Inflammatory macrophage (primary cell): ENCODE measurements around the gene ANO9.
"Not testable (repeated sequence)": the region's sequence is repeated elsewhere in the genome, so short reads cannot be mapped to it uniquely, and the experiment has no call there.

Experiments
- DNase-seq, 2 donors: peaks; one replicate each; pipeline ENCODE4 v3.0.0-alpha.2; 2020 to 2022

ANO9 gene

DNA sequence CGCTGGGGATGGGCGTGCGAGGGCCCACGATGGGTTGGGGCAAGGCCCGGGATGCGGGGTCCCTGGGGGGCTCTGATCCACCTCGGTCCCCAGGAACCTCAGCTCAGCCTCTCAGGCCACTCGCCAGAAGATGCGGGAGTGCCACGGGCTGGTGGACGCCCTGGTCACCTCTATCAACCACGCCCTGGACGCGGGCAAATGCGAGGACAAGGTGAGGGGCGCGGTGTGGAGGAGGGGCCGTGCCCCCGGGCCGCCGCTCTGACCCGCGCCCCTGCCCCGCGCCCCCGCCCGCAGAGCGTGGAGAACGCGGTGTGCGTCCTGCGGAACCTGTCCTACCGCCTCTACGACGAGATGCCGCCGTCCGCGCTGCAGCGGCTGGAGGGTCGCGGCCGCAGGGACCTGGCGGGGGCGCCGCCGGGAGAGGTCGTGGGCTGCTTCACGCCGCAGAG is 41.5 kb downstream of the ANO9 start:
- no peak for DNase-seq

DNA sequence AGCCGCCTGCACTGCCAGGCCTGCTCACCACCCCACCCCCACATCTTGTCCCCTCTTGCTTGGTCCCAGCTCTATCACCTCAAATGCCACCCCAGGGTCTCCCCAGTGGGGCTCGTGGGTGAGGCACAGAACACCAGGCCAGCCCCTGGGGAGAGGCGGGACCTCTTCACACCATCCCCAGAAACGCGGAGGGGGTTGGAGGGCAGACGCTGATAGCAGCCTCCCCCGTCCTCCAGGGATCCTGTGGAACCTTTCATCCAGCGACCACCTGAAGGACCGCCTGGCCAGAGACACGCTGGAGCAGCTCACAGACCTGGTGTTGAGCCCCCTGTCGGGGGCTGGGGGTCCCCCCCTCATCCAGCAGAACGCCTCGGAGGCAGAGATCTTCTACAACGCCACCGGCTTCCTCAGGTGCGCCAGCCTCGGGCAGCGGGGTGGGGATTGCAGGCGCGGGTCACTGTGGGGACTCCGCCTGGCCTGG is 42.0 kb downstream of the ANO9 start:
- DNase-seq: peak in 1 of 2 donors; percentile 8

DNA sequence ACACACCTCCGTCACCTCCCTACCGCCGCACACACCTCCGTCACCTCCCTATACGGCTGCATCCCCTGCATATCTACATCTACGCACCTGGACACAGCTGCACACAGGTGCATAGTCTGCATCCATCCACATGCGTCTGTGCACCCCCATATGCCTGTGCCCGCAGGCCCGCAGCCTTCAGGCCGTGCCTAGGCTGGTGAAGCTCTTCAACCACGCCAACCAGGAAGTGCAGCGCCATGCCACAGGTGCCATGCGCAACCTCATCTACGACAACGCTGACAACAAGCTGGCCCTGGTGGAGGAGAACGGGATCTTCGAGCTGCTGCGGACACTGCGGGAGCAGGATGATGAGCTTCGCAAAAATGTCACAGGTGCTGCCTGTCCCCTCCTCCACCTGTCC is 43.0 kb downstream of the ANO9 start:
- peak; percentile 17 to 46 for DNase-seq

DNA sequence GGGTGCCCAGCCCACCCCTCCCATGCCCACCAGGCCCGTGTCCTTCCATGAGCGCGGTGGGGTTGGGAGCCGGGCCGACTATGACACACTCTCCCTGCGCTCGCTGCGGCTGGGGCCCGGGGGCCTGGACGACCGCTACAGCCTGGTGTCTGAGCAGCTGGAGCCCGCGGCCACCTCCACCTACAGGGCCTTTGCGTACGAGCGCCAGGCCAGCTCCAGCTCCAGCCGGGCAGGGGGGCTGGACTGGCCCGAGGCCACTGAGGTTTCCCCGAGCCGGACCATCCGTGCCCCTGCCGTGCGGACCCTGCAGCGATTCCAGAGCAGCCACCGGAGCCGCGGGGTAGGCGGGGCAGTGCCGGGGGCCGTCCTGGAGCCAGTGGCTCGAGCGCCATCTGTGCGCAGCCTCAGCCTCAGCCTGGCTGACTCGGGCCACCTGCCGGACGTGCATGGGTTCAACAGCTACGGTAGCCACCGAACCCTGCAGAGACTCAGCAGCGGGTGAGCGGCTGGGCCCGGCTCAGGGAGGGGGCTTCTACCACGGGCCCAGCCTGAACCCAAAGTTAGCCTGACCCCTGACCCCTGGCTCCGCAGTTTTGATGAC is 44.8 kb downstream of the ANO9 start:
- peak; percentile 46 to 54 for DNase-seq

DNA sequence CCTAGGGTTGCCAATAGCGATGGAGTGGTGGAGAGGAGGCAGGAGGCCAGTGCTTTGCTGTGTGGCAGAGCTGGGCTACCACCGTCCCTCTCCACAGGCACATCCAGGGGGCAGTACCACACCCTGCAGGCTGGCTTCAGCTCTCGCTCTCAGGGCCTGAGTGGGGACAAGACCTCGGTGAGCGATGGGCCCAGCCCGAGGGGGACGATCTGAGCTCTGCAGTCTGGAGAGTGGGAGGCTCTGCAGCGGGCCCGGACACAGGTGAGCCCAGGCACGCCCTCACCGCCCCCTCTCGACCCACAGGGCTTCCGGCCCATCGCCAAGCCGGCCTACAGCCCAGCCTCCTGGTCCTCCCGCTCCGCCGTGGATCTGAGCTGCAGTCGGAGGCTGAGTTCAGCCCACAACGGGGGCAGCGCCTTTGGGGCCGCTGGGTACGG is 45.3 kb downstream of the ANO9 start:
- DNase-seq: peak; percentile 12 to 27

DNA sequence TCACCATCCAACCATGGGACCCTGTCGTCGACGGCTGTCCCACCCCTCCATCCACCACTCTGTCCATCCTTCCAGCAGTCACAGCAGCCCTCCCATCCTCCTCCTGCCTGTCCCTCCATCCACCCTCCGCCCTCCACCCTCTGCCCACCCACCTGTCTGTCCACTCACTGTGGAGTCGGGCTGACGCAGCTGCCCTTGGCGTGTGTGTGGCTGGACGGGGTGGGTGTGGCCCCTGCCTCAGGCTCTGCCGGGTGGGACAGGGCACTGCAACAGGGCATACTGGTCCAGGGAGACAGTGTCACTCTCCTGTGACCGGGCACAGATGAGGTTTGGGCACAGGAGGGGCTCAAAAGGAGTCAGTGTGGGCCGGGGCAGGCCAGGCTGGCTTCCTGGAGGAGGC is 45.9 kb downstream of the ANO9 start:
- DNase-seq: no peak

DNA sequence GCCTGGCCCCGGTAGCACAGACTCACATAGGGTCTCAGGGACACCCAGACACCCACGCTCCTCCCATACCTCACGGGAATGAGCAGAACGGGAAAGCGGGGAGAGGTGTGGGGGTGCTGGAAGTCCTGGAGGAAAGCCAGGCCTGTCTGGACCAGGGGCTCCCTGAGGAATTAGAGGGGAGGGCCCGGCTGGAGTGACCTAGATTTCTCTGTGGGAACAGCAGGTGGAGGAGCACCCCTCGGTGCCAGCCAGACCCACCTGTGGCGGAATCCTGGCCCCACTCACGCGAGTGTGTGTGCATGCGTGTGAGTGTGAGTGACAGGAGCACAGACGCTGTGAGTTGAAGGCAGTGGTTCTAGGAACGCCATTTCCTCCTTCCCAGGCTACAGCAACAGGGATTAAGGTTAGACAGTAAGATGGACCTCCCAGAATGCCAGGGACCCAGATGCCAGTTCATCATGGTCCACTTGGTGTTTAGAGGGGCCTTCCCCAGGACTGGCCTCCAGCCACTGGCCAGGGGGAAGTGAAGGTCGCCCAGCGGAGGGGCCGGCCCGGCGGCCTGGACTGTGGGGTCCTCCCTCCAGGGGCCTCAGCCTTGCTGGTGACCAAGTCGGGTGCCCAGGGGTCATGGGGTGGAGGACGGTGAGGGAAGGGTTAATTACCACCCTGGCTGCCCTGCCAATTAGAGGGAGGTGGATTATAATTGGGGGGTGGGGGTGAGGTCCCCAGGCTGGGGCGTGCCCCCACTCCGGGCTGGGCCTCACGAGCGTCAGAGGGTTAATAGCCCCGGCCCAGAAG is 46.8 kb downstream of the ANO9 start:
- DNase-seq: no peak

DNA sequence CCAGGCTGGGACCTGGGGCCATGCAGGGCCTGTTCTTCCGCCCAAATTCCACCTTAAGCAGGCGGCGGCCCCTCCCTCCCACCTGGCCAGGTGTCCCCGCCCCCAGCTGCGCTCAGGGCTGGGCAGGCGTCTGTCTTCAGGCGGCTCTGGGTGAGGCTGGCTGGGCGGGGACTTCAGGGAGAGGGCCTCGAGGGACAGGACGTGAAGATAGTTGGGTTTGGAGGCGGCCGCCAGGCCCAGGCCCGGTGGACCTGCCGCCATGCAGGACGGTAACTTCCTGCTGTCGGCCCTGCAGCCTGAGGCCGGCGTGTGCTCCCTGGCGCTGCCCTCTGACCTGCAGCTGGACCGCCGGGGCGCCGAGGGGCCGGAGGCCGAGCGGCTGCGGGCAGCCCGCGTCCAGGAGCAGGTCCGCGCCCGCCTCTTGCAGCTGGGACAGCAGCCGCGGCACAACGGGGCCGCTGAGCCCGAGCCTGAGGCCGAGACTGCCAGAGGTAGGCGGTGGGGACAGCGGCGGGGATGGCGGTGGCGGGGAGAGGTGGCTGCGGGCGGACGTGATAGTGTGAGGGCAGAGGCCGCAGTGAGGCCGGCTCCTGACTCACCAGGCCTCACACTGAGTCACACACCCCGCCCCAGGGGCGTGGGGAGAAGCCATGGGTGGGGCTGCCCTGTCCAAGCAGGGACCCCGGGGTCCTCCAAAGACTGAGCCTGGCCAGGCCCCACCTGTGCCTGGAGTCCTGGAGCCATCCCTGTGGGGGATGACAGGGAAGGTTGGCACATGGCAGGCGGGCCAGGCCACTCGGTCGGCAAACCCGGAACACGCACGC is 47.6 kb downstream of the ANO9 start, which contains the start of gene PKP3:
PKP3 (plus strand) TSS at position 176 of the 824 bp plus-strand sequence; CDS start at position 260, 84 bp downstream.
- DNase-seq: no peak

DNA sequence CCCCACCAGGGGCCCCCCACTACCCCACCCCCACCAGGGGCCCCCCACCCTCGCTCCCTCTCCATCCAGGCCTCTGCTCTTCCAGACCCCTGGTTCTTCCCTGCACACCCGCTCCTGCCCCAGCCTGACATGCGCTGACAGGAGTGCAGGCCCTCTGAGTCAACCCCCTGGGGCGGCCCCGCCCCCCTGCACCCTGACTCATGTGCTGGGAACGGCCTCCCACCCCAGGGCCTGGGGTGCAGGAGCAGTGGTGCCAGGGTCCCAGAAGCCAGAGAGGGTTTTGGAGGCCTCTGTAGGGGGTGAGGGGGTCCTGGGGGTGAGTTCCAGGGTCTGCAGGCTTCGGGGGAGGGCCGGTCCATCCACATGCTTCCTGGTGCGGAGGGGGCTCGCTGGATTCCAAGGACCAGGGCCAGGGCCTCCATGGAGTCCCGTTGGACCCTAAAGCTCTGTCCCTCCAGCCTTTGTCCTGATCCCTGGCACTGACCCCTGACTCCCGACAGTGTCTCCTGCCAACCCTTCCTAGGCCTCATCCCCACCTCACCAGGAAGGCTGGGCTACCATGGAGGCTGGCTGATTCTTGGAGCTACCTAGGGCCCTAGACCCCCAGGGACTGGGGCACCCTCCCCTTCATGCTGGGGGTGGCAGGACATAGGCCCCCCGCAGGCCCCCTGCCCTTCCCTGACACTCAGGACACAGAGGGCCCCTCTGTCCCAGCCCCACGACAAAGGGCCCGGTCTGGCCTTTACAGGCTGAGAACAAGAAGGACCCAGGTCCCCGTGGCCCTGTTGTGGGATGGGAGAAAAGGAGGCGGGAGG is 48.4 kb downstream of the ANO9 start:
- no peak for DNase-seq

DNA sequence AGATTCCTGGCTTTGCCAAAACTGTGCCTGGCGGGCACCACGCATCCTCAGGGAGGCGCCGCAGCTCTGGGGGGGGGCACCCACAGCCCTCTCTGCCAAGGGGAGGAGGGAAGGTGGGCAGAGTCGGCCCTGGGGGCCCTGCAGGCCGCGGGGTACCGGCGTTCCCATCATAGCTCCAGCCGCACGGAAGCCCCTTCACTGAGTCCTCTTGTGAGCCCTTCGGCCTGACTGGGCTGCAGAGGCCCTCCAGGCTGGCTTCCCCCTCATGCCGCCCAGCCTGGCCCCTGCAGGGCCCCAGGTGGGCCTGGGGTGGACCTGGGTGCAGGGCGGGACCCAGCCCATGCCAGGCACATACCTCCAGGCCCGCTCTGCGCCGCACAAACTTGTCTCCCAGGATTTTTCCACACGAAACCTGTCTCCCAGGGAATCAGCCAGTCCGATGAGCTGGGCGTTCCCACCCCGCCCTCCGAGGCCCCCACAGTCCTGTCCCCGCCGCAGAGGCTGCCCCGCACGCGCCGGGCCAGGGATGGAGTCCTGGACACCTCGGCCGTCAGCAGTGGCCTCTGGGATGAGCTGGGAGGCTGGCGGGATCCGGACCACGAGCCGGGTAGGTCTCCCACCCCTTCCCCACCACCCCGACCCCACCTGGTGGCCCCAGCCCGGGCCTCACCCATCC is 49.6 kb downstream of the ANO9 start:
- no peak for DNase-seq

DNA sequence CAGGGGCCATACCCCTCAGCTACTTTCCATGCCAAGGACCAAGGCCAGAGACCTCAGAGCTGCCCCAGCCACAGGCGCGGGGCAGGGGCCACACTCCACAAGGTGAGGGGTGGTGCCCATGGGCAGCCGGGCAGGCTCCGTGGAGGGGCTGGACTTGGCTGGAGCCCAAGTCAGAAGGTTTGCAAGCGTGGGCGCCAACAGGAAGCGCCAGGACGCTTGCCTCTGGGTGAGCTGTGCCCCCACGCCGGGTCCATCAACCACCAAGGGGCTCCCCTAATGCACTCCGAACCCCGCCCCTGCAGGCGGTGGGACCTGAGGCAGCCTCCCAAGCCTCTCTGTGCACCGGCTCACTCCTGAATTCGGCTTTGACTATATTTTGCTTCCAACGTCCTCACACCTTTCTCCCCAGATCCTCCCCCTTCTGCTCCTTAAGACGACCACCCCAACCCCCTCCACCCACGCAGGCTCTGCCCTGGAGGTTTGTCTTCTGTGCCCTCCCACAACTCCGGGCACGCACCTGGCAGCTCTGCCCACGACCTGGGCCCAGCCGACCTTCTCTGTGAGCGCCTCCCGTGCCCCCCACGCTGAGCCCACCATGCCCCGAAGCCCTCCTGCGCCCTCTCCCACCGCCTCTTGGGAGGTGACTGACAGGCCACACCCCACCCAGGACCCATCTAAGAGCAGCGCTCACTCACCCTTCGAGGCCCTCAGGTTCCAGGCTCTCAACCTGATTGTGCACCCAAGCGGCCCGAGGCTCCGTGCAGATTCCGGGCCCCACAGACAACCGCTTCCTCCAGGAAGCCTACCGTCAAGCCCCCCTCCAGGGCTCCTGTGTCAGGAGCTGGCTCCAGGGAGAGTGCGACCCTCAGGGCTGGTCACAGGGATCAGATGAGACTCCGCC is 50.4 kb downstream of the ANO9 start:
- DNase-seq: no peak

DNA sequence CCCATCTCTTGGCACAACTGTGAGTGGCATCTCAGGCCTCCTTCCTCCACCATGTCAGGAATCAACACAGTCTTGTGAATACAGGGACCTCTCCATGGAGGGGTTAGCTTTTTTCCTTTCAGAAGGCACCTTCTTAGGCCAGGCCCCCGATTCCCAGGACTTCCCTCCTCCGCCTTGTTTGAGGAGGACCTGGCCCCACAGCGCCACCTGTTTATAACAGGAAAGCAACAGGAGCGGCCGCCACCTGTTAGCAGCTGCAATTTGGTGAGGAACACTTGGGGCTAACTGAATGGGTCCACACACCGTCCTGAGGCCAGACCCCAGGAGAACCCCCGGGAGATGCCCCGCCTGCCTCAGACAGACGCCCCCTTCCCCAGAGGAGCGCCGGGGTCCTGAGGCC is 51.6 kb downstream of the ANO9 start:
- DNase-seq: no peak

DNA sequence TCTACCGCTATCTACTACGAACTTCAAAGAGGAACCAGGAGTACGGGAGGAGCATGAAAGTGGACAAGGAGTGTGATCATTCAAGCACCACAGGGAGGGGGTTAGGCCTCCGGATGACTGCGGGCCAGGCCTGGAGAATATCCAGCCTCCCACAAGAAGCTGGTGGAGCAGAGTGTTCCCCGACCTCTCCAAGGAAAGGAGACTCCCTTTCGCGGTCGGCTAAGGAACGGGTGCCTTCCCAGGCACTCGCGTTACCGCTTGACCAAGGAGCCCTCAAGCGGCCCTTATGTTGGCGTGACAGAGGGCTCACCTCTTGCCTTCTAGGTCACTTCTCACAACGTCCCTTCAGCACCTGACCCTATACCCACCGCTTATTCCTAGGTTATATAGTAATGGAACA is 52.4 kb downstream of the ANO9 start:
- not testable (repeated sequence) for DNase-seq

DNA sequence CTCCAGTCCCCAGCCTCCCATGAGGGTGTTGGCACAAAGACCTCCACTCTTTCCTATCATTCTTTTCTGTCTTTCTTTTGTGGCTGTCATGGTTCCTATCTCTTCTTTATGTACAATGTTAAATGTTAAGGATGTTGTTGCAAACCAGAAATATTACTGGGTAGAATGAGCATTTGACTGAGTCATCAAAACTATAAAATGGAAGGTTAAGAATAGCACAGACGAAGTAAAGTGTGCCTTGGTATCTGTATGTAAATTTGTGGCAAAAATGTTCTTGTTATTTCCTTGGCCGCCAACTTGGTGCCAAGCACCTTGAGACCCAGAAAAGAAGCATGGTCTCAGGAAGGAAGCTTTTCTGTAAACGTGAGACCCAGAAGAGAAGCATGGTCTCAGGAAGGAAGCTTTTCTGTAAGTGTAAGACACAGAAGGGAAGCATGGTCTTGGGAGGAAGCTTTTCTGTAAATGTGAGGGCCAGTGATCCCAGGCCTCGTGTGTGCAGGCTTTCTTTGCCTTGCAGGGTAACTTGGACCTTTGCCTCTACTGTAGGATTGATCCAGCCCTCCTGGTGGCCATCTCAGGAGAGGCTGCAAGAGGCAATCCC is 54.5 kb downstream of the ANO9 start:
- DNase-seq: no peak

DNA sequence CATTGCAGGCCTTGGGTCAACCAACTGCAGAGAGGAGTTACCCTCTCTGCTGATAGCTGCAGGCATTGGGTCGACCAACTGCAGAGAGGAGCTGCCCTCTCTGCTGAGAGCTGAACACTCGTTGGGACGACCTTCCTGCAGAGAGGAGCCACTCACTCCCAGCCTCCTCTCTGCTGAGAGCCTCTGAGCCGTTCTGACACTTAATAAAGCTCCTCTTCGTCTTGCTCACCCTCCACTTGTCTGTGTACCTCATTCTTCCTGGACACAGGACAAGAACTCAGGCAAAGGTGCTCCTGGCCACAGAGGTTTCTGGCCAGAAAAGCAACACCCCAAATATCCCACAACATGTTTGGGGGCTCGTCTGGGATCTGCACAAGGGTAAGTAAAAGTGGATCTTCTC is 55.3 kb downstream of the ANO9 start:
- DNase-seq: no peak

DNA sequence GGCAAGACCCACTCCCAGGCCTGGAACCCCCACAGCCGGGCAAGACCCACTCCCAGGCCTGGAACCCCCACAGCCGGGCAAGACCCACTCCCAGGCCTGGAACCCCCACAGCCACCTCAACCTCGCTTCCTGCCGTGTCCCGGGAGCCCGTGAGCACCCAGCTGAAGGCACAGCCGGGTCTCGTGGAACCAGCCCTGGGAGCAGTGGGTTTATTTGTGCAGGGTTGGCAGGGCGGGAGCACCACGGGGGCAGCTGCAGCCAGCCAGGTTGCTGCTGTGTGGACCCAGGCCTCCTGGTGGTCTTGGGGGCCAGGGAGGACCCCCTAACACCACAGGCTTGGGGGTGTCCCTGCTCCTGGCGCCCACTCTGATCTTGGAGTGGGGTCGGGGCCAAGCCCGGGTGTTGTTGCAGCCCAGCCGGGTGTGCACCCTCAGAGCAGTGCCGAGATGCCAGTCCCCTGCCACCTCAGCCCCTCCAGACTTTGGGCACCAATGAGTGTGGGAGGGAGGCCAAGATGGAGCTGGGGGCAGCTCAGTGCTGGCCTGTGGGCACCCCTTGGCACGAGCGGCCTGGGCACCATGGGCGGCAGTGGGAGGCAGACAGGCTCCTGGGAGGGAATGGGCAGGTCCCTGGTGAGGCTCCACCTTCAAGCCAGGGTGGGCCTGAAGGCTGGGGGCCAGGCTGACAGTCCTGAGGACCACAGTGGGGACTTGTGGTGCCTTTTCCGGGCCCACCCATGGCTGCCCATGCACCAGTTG is 56.0 kb downstream of the ANO9 start:
- DNase-seq: no peak

DNA sequence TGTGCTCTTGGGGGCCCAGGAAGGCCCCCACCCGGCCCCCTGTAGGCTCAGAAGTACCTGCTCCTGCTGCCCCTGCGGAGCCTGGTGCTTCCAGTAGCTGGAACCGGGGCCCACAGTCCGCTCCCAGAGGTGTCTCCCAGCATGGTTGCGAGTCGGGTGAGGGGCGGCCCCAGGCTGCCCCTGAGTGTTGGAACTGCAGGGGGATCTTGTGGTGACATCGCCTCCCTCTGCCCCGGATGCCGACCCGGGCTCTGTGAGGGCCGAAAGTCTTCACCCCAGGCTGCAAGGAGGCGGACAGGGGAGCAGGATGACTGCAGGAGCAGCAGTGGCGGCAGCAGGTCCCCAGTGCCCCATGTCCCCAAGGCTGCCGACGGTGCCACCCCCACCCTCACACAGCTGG is 57.3 kb downstream of the ANO9 start:
- DNase-seq: no peak

DNA sequence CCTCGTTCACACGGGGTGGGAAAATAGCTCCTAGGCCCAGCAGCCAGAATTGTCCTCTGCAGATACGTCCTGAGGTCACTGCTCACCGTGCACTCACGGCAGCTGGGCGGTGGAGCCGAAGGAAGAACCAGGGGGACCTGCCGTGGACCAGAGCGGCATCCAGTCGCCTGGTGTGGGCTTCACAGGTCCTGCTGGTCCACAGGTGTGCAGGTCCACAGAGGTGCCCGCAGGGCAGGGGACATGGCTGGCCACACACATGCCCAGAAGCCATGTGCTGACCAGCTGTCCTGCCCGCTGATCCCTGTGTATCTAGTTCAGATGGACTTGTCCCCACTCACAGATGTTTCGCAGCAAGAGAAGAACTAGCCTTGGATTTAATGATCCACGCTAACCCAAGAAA is 58.4 kb downstream of the ANO9 start:
- DNase-seq: no peak

DNA sequence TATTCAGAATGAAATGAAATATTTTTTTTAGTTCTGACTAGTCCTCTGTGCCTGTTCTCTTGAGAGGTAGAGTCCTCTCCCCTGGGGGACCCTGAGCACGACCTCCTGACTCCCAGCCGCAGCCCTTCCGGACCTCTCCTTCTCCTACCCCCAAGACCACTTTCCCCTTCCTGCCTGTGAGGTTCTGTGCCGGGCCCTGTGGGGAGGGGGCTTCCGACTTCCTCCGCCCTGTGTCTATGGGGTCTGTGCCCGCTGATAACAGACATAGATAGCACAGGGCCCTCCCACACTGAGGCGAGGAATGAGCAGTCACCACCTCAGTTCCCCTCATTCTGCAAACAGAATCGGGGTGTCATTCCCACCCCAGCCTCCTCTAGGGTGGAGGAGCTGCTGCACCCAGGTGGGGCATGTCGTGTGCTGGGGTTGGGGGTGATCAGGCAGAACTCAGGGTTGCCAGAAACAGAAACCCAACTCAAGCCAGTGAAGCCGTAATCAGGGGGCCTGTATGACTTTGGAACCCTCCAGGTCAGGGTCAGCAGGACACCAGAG is 59.7 kb downstream of the ANO9 start:
- DNase-seq: no peak
